ENCODE results near the gene SLC38A8.

DNA sequence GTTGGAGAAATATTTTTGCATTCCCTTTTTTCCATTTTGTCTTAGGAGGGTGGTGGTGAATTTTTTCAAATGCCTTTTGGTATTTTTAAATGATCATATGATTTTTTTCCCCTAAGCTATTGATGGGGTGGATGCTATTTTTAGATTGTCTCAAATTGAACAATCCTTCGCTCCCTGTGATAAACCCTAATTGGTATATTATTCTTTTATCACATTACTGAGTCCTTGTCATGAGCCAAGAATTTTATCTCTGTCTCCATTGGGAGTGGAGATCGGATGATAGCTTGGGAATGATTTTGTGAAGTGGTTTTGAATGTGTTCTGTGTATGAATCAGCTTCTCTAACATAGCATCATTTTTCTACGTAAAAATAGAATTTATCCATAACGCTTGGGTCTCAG lies 59.1 kb downstream of the SLC38A8 start:
- TF ChIP-seq, protein P1, sequence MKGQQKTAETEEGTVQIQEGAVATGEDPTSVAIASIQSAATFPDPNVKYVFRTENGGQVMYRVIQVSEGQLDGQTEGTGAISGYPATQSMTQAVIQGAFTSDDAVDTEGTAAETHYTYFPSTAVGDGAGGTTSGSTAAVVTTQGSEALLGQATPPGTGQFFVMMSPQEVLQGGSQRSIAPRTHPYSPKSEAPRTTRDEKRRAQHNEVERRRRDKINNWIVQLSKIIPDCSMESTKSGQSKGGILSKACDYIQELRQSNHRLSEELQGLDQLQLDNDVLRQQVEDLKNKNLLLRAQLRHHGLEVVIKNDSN (IDR thresholded peaks at IDR 0.05) = no peak
- TF ChIP-seq, protein P2, sequence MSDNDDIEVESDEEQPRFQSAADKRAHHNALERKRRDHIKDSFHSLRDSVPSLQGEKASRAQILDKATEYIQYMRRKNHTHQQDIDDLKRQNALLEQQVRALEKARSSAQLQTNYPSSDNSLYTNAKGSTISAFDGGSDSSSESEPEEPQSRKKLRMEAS (IDR thresholded peaks at IDR 0.05) = no peak
- TF ChIP-seq CEBPB (IDR thresholded peaks at IDR 0.05) (no peak), EP300 (IDR thresholded peaks at IDR 0.05; ENCODE audit: borderline replicate concordance) (no peak), TCF12 (IDR thresholded peaks at IDR 0.05; ENCODE audit: low read depth) (no peak), TAF1 (IDR thresholded peaks at IDR 0.05; ENCODE audit: low read depth) (no peak), NFIC (IDR thresholded peaks at IDR 0.05) (no peak)
- TF ChIP-seq, protein P3, sequence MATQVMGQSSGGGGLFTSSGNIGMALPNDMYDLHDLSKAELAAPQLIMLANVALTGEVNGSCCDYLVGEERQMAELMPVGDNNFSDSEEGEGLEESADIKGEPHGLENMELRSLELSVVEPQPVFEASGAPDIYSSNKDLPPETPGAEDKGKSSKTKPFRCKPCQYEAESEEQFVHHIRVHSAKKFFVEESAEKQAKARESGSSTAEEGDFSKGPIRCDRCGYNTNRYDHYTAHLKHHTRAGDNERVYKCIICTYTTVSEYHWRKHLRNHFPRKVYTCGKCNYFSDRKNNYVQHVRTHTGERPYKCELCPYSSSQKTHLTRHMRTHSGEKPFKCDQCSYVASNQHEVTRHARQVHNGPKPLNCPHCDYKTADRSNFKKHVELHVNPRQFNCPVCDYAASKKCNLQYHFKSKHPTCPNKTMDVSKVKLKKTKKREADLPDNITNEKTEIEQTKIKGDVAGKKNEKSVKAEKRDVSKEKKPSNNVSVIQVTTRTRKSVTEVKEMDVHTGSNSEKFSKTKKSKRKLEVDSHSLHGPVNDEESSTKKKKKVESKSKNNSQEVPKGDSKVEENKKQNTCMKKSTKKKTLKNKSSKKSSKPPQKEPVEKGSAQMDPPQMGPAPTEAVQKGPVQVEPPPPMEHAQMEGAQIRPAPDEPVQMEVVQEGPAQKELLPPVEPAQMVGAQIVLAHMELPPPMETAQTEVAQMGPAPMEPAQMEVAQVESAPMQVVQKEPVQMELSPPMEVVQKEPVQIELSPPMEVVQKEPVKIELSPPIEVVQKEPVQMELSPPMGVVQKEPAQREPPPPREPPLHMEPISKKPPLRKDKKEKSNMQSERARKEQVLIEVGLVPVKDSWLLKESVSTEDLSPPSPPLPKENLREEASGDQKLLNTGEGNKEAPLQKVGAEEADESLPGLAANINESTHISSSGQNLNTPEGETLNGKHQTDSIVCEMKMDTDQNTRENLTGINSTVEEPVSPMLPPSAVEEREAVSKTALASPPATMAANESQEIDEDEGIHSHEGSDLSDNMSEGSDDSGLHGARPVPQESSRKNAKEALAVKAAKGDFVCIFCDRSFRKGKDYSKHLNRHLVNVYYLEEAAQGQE (IDR thresholded peaks at IDR 0.05; ENCODE audit: low read depth) = no peak
